ENCODE measurements around the gene PLA2G6. TPM values are rescaled to one million over a fixed set of nuclear protein-coding genes. Genes with fewer than 3 reads are reported as not detected.
A peak's percentile ranks its signal among the peaks of the same experiment; 100 is the strongest.

Gene PLA2G6
- total and polyA plus RNA-seq, 2 of the 4 experiments (the other 2 are of a cell fraction), result 6.1 to 10.3 TPM

- Histone ChIP-seq H3K23ac (ENCODE audit: low read depth, low read length) (no peak overlapping the region), H3K36me3 (ENCODE audit: control insufficient read depth, insufficient read depth, low read length) (no peaks in the 10 kb centered on the region), H2BK15ac (ENCODE audit: low read depth, low read length) (no peak overlapping the region), H3K79me1 (ENCODE audit: low read depth in 1 of 2, low read length in 2 of 2) (peaks cover under 1 to 1% of the 10 kb centered on the region in 2 experiments; a peak in 3 of 4 replicates), H2AFZ (replicated peaks; ENCODE audit: low read length, poor library complexity) (peak overlapping the region; percentile 66), H3K9me3 (ENCODE audit: control insufficient read depth, insufficient read depth, low read length) (no peaks in the 10 kb centered on the region), H3K9me1 (ENCODE audit: insufficient read depth, low read length) (peaks cover 4% of the 10 kb centered on the region), H2AK9ac (replicated peaks; ENCODE audit: low read depth, low read length, poor library complexity) (no peak overlapping the region), H4K5ac (ENCODE audit: low read depth, low read length) (0 out of 2 replicates have a peak overlapping the region, but pooled peaks have one; percentile 20), H3K27ac (ENCODE audit: insufficient read depth, low read length) (no peak overlapping the region), H2AK5ac (ENCODE audit: low read depth, low read length) (no peak overlapping the region; the same call in 1 of the 2 replicates), H3K56ac (ENCODE audit: extremely low read depth, insufficient read depth, low read length) (no peak overlapping the region), H3K27me3 (ENCODE audit: control insufficient read depth, insufficient read depth, low read length) (no peaks in the 10 kb centered on the region), H4K8ac (ENCODE audit: low read depth in 2 of 2, low read length in 2 of 2) (0 out of 4 replicates have a peak overlapping the region, but pooled peaks of 1 of the 2 experiments have one; percentile 35), H3K4ac (ENCODE audit: low read depth, low read length) (no peak overlapping the region; the same call in 1 of the 2 replicates), H2BK5ac (ENCODE audit: low read depth, low read length, poor library complexity, severe bottlenecking) (no peak overlapping the region), H3K4me1 (ENCODE audit: control insufficient read depth, insufficient read depth, low read length) (peaks cover 4% of the 10 kb centered on the region; the same call in 1 of the 2 replicates), H3K14ac (replicated peaks; ENCODE audit: low read depth, low read length) (no peak overlapping the region), H4K91ac (ENCODE audit: insufficient read depth, low read depth, low read length) (no peak overlapping the region), H3K4me3 (ENCODE audit: insufficient read depth, low read depth, low read length) (no peak overlapping the region), H3K18ac (ENCODE audit: low read depth, low read length) (no peak overlapping the region), H4K20me1 (ENCODE audit: insufficient read depth, low read length) (no peaks in the 10 kb centered on the region), H2BK20ac (ENCODE audit: low read depth, low read length) (no peak overlapping the region; the same call in 1 of the 2 replicates), H3K9ac (ENCODE audit: low read depth, low read length) (no peak overlapping the region), H2BK120ac (ENCODE audit: low read depth, low read length) (0 out of 2 replicates have a peak overlapping the region, but pooled peaks have one; percentile 45), H3K4me2 (ENCODE audit: low read depth, low read length) (no peak overlapping the region; the same call in 1 of the 2 replicates)
- no TSS peak for BruUV-seq (replicated peaks)
- 48% methylated on average over 4 of the region's 5 CpGs; no CpG with 5 or more reads in 1 of the 2 experiments for WGBS, 2 experiments (ENCODE audit: extremely low coverage in 2 of 2, insufficient read length in 1 of 2)
- dilution Hi-C loops (cut with HindIII; ENCODE audit: low sequenced_read_pairs, unreplicated experiment), result no loop called here
- in situ Hi-C loops (cut with MboI; ENCODE audit: low sequenced_read_pairs), result no loop called here
- CTCF ChIA-PET, result interaction anchor here (0.8 kb wide), 1 partner anchor 72 kb away, joined by 3 read pairs; no protein-coding TSS in a partner anchor
- POLR2A ChIA-PET (ENCODE audit: unreplicated experiment), result no interaction called here
- TF ChIP-seq SMC3 (IDR thresholded peaks at IDR 0.05; ENCODE audit: low read depth, low read length) (no peak), RFX5 (IDR thresholded peaks at IDR 0.05; ENCODE audit: low read depth, low read length) (no peak), MXI1 (IDR thresholded peaks at IDR 0.05; ENCODE audit: borderline replicate concordance, low read depth, low read length) (no peak), USF2 (IDR thresholded peaks at IDR 0.05; ENCODE audit: low read depth, low read length) (no peak), POLR2A (IDR thresholded peaks at IDR 0.05; ENCODE audit: low read depth, low read length) (no peak)
- ATAC-seq (ENCODE audit: low read depth) (peak; percentile 8; the same call in 1 of the 2 replicates), DNase-seq (no peak)
- intact Hi-C loops (cut with micrococcal nuclease), result no loop called here
Measured at GRCh38 chr22:38186429-38186828, 4.8 kb upstream of the PLA2G6 start.

Data from IMR-90 (cell line).